ENCODE results near the gene SH3GL1.

SH3GL1 gene

DNA sequence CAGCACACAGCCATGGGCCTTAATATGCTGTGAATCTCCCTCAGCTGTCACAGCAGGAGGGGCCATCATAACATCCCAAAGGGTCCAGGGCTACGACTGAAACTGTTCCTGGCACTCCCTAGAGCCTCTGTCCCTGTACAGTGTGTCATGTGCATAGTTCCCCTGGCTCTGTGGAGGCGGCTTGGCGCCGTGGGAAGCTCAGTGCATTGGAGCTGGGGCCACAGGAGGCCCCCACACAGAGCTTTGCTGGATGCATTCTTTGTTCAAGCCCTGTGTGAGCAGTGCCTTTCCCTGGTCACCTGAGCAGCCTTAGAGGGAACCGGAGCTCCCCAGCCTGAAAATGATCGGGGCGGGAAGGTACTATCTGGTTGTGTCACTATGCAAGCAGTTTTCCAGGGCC is 35.9 kb upstream of the SH3GL1 start:
- ATAC-seq = no peak
- TF ChIP-seq ZFP30 (CRISPR knock-in tag; IDR thresholded peaks at IDR 0.05) = no peak
- no peak for TF ChIP-seq PPARA (CRISPR knock-in tag; IDR thresholded peaks at IDR 0.05; ENCODE audit: borderline replicate concordance)
- no peak for TF ChIP-seq ESRRG (CRISPR knock-in tag; IDR thresholded peaks at IDR 0.05)
- no peak for TF ChIP-seq ZNF70 (CRISPR knock-in tag; IDR thresholded peaks at IDR 0.05)
- no peak for TF ChIP-seq ARNTL (CRISPR knock-in tag; IDR thresholded peaks at IDR 0.05; ENCODE audit: borderline replicate concordance, low read depth)
- TF ChIP-seq, protein P1, sequence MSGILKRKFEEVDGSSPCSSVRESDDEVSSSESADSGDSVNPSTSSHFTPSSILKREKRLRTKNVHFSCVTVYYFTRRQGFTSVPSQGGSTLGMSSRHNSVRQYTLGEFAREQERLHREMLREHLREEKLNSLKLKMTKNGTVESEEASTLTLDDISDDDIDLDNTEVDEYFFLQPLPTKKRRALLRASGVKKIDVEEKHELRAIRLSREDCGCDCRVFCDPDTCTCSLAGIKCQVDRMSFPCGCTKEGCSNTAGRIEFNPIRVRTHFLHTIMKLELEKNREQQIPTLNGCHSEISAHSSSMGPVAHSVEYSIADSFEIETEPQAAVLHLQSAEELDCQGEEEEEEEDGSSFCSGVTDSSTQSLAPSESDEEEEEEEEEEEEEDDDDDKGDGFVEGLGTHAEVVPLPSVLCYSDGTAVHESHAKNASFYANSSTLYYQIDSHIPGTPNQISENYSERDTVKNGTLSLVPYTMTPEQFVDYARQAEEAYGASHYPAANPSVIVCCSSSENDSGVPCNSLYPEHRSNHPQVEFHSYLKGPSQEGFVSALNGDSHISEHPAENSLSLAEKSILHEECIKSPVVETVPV (CRISPR knock-in tag; IDR thresholded peaks at IDR 0.05) = no peak
- TF ChIP-seq, protein P2, sequence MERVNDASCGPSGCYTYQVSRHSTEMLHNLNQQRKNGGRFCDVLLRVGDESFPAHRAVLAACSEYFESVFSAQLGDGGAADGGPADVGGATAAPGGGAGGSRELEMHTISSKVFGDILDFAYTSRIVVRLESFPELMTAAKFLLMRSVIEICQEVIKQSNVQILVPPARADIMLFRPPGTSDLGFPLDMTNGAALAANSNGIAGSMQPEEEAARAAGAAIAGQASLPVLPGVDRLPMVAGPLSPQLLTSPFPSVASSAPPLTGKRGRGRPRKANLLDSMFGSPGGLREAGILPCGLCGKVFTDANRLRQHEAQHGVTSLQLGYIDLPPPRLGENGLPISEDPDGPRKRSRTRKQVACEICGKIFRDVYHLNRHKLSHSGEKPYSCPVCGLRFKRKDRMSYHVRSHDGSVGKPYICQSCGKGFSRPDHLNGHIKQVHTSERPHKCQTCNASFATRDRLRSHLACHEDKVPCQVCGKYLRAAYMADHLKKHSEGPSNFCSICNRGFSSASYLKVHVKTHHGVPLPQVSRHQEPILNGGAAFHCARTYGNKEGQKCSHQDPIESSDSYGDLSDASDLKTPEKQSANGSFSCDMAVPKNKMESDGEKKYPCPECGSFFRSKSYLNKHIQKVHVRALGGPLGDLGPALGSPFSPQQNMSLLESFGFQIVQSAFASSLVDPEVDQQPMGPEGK (CRISPR knock-in tag; IDR thresholded peaks at IDR 0.05; ENCODE audit: borderline replicate concordance) = no peak
- no peak for TF ChIP-seq ZFP3 (CRISPR knock-in tag; IDR thresholded peaks at IDR 0.05)
- no peak for TF ChIP-seq TOX (CRISPR knock-in tag; IDR thresholded peaks at IDR 0.05; ENCODE audit: borderline replicate concordance)
- TF ChIP-seq POU6F1 (CRISPR knock-in tag; IDR thresholded peaks at IDR 0.05; ENCODE audit: borderline replicate concordance, low read depth) = no peak
- no peak for TF ChIP-seq ZNF8 (CRISPR knock-in tag; IDR thresholded peaks at IDR 0.05)
- TF ChIP-seq GLIS3 (CRISPR knock-in tag; IDR thresholded peaks at IDR 0.05) = no peak
- TF ChIP-seq BACH2 (CRISPR knock-in tag; IDR thresholded peaks at IDR 0.05; ENCODE audit: borderline replicate concordance) = no peak
- TF ChIP-seq ZC3H10 (CRISPR knock-in tag; IDR thresholded peaks at IDR 0.05) = no peak
- TF ChIP-seq ISL1 (CRISPR knock-in tag; IDR thresholded peaks at IDR 0.05) = no peak
- TF ChIP-seq TCF4 (CRISPR knock-in tag; IDR thresholded peaks at IDR 0.05; ENCODE audit: borderline replicate concordance) = no peak

- ATAC-seq = no peak
Observed at GRCh38 chr19:4434391-4434790, 34.0 kb upstream of the SH3GL1 start.

GRCh38 chr19:4432918-4433506 is 32.7 kb upstream of the SH3GL1 start:
- TF ChIP-seq CREB5 (CRISPR knock-in tag; IDR thresholded peaks at IDR 0.05; ENCODE audit: low read depth) (no peak), SNAI2 (CRISPR knock-in tag; IDR thresholded peaks at IDR 0.05) (no peak), POU6F1 (CRISPR knock-in tag; IDR thresholded peaks at IDR 0.05; ENCODE audit: borderline replicate concordance, low read depth) (no peak)
- TF ChIP-seq, protein P2 (CRISPR knock-in tag; IDR thresholded peaks at IDR 0.05; ENCODE audit: borderline replicate concordance) = no peak
- ATAC-seq = no peak

More at GRCh38 chr19:4434391-4434790, 34.0 kb upstream of the SH3GL1 start:
- TF ChIP-seq, protein P1 (CRISPR knock-in tag; IDR thresholded peaks at IDR 0.05) = no peak
- no peak for TF ChIP-seq BACH2 (CRISPR knock-in tag; IDR thresholded peaks at IDR 0.05; ENCODE audit: borderline replicate concordance)
- TF ChIP-seq ZNF70 (CRISPR knock-in tag; IDR thresholded peaks at IDR 0.05) = no peak
- no peak for TF ChIP-seq TOX (CRISPR knock-in tag; IDR thresholded peaks at IDR 0.05; ENCODE audit: borderline replicate concordance)

Measured in SK-N-SH treated with all-trans-retinoic acid at 6 μM for 48 hours (cell line).